Measurements from ENCODE around the gene PHYKPL. TPM values are rescaled to one million over a fixed set of nuclear protein-coding genes. Genes with fewer than 3 reads are reported as not detected.

The PHYKPL gene
- total and polyA plus RNA-seq, 2 of the 8 experiments (the other 6 are each of a cell fraction or from before 2014, with no cell fraction given) = 25.1 to 32.1 TPM

DNA sequence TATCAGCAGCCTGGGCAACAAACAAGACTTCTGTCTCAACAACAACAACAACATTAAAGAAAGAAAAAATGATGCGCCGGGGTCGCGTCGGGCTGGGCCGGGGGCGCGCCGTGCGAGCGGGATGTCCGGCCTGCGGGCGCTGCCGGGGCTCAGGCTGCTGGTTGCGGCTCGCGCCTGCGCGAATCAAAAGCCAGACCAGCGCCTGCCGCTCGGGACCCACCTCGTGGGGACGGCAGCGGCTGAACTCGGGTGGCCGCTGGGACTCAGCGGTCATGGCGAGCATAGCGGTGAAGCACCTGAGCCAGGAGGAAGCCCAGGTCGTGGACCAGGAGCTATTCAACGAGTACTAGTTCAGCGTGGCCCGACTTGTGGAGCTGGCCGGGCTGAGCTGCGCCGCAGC, 67.0 kb downstream of the PHYKPL start:
- Histone ChIP-seq H3K14ac (ENCODE audit: insufficient read length) (no peak overlapping the region), H3K79me1 (ENCODE audit: low read depth, low read length) (no peaks in the 10 kb centered on the region), H3K27me3 (replicated peaks in 1 of 4; ENCODE audit: control insufficient read depth in 3 of 4, extremely low read depth in 1 of 4, insufficient read depth in 3 of 4, low read length in 3 of 4) (peaks cover 0 to 4% (median 2%) of the 10 kb centered on the region in 4 experiments; a peak in 1 of 7 replicates), H3K27ac (ENCODE audit: low read depth, low read length) (no peak overlapping the region), H3K9me3 (ENCODE audit: insufficient read depth in 2 of 2, low read depth in 1 of 2, low read length in 1 of 2) (no peaks in the 10 kb centered on the region), H2BK12ac (ENCODE audit: low read depth, low read length) (no peak overlapping the region), H3K23ac (ENCODE audit: insufficient read length) (no peak overlapping the region), H3K4me2 (ENCODE audit: insufficient read depth in 1 of 2, low read depth in 2 of 2, low read length in 2 of 2) (no peak overlapping the region), H2BK15ac (ENCODE audit: low read length) (no peak overlapping the region), H2BK120ac (replicated peaks; ENCODE audit: low read depth, low read length) (no peak overlapping the region), H3K4me1 (replicated peaks in 1 of 4; ENCODE audit: control insufficient read depth in 3 of 4, insufficient read depth in 4 of 4, low read length in 3 of 4) (peaks cover 2 to 12% (median 6%) of the 10 kb centered on the region in 4 experiments; a peak in 4 of 7 replicates), H2AK5ac (ENCODE audit: low read depth, low read length) (no peak overlapping the region), H4K8ac (ENCODE audit: extremely low read depth, insufficient read depth, low read length) (no peak overlapping the region), H2AFZ (ENCODE audit: low read length) (no peak overlapping the region), H3K23me2 (ENCODE audit: low read depth, low read length) (no peaks in the 10 kb centered on the region; the same call in 1 of the 2 replicates), H2BK5ac (ENCODE audit: low read depth, low read length) (no peak overlapping the region), H3K4me3 (ENCODE audit: extremely low read depth in 1 of 4, insufficient read depth in 2 of 4, low read depth in 3 of 4, low read length in 4 of 4) (no peak overlapping the region), H3K79me2 (ENCODE audit: control insufficient read depth in 1 of 2, insufficient read depth in 2 of 2, low read length in 2 of 2) (no peaks in the 10 kb centered on the region), H3K56ac (replicated peaks; ENCODE audit: insufficient read length, low read depth, low read length) (no peak overlapping the region), H3K9ac (replicated peaks in 1 of 4; ENCODE audit: extremely low read depth in 1 of 4, low read depth in 3 of 4, low read length in 3 of 4) (no peak overlapping the region), H2BK20ac (ENCODE audit: low read length) (no peak overlapping the region), H4K91ac (replicated peaks; ENCODE audit: insufficient read length, low read length) (no peak overlapping the region), H3K18ac (ENCODE audit: extremely low read depth, low read length) (no peak overlapping the region), H3K36me3 (ENCODE audit: control insufficient read depth in 2 of 4, insufficient read depth in 4 of 4, low read length in 3 of 4) (no peaks in the 10 kb centered on the region), H4K20me1 (replicated peaks in 1 of 2; ENCODE audit: control insufficient read depth in 1 of 2, insufficient read depth in 2 of 2, low read length in 2 of 2) (no peaks in the 10 kb centered on the region), H3K4ac (replicated peaks; ENCODE audit: insufficient read length, low read depth, low read length) (no peak overlapping the region), H4K5ac (ENCODE audit: insufficient read length, low read depth, low read length) (no peak overlapping the region)
- no peak for TF ChIP-seq SIN3A (conservative IDR thresholded peaks at IDR 0.05 in 1 of 2, IDR thresholded peaks at IDR 0.05 in 1 of 2; ENCODE audit: low read depth in 1 of 2, low read length in 2 of 2)
- no peak for TF ChIP-seq TAF1 (IDR thresholded peaks at IDR 0.05; ENCODE audit: low read depth, low read length)
- no peak for TF ChIP-seq POLR2AphosphoS5 (IDR thresholded peaks at IDR 0.05; ENCODE audit: low read depth, low read length)
- TF ChIP-seq CEBPB (IDR thresholded peaks at IDR 0.05; ENCODE audit: low read depth, low read length) = no peak
- 98% methylated on average over 29 of the region's 38 CpGs; no CpG with 5 or more reads in 1 of the 2 experiments for WGBS, 2 experiments (ENCODE audit: extremely low coverage in 1 of 2, insufficient coverage in 1 of 2, insufficient read length in 1 of 2, insufficient replicate concordance in 2 of 2, low coverage in 1 of 2, low lambda C conversion rate in 2 of 2, missing lambda C conversion rate in 1 of 2)
- ChIA-PET POLR2A (ENCODE audit: partially characterized antibody) (interaction anchor here (0.6 to 38.5 kb wide), 6 partner anchors 11 to 39 kb away, joined by 3 to 985 read pairs (median 5); partner anchors contain the start of genes HNRNPAB and NHP2), CTCF (ENCODE audit: partially characterized antibody) (interaction anchor here (0.6 to 4.9 kb wide), 7 partner anchors 11 to 99 kb away, joined by 3 to 23 read pairs (median 3); partner anchors contain the start of gene NHP2)
- no peak for FAIRE-seq
- DNase-seq (ENCODE audit: low read depth in 1 of 2, low spot score in 2 of 2) = no peak
